CMK (cell line): ENCODE measurements around the gene USP35.
"Not testable (repeated sequence)": the region's sequence is repeated elsewhere in the genome, so short reads cannot be mapped to it uniquely, and the experiment has no call there.

ENCODE experiments used
- DNase-seq: peaks from one replicate; pipeline ENCODE4 v3.0.0-alpha.2; 2010; ENCODE audit warnings: low read depth

Gene USP35

DNA sequence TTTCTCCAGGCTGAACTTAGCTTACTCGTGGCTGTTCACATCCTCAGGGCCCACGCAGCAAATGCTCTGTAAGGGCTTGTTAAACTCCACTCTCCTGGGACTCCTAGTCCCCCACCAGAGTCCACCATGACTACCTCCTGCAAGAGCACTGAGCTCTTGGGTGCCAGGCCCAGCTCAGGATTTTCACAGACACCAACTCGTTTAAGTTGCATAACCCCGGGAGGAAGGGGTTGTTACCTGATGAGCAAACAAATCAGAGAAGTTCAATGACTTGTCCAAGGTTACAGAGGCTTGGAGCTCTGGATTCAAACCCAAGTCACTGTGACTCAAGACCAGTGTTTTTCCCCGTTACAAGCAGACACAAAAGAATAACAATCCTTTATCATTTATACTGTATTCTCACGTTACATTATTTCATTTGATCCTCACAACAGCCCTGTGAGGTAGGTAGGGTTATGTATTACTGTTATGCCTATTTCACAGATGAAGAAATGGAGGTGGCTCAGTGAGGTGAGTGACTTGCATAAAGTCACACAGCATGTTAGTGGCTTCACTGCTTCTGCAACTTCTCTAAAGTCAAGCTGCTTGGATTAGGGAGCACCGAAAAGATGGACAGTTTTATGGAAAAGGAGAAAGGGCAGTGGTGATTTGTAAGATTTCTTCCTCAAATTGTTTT, 17.7 kb upstream of the USP35 start:
- DNase-seq: no peak

DNA sequence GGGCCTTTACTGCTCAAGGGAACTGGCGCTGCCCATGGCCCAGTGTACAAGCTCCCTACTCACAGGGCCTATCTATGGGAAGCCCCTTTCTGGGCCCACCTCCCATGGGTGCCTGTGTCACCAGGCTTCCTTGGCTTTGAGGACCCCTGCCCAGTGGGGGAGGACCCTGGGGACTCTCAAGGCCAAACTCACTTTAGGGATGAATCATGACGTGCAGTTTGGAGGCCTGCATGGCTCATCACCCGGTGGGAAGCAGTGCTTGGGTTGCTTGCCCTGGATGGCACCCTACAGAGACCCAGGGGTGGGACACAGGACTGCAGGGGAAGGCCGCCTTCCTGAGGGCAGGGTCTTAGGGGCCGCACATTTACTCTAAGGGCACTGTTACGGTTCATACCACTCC, 16.8 kb upstream of the USP35 start:
- DNase-seq: no peak

DNA sequence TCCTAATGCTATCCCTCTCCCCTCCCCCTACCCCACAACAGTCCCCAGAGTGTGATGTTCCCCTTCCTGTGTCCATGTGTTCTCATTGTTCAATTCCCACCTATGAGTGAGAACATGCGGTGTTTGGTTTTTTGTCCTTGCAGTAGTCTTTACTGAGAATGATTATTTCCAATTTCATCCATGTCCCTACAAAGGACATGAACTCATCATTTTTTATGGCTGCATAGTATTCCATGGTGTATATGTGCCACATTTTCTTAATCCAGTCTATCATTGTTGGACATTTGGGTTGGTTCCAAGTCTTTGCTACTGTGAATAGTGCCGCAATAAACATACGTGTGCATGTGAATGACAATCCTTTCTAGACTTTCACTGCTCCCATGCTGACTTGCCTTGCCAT, 12.9 kb upstream of the USP35 start:
- DNase-seq: not testable (repeated sequence)

DNA sequence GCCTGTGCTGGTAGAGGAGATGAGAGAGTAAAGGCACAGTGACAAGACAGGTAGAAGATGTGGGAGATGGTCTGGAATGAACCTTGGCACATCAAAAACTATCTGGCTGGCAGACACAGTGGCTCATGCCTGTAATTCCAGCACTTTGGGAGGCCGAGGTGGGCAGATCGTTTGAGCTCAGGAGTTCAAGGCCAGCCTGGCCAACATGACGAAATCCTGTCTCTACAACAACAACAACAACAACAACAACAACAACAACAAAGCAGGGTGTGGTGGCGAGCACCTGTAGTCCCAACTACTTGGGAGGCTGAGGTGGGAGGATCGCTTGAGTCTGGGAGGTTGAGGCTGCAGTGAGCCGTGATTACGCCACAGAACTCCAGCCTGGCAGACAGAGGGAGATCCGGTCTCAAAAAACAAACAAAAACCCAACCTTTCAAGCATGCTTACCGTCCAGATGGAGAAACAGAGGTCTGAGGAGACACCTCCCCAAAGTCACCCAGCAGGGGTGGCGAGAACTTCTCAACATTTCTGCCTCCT, 12.0 kb upstream of the USP35 start:
- DNase-seq: no peak

DNA sequence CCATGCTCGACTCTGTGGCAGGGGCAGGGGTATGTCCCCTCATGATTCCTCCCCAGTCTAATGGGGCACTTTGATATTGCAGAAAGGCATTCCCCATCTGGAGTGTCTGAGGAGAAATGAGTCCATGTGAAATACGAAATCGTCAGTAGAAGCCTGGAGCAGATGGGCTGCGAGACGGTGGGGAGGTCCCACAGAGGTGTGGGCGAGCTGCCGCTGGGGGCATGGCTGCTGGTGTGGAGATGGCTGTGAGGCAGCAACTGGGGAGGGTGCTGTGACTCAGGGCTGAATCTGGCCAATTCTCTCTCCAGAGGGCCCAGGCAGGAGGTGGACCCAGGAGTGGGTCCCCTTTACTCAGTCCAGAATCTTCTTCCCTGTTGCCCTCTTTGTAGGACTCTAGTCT, 11.5 kb upstream of the USP35 start:
- no peak for DNase-seq

DNA sequence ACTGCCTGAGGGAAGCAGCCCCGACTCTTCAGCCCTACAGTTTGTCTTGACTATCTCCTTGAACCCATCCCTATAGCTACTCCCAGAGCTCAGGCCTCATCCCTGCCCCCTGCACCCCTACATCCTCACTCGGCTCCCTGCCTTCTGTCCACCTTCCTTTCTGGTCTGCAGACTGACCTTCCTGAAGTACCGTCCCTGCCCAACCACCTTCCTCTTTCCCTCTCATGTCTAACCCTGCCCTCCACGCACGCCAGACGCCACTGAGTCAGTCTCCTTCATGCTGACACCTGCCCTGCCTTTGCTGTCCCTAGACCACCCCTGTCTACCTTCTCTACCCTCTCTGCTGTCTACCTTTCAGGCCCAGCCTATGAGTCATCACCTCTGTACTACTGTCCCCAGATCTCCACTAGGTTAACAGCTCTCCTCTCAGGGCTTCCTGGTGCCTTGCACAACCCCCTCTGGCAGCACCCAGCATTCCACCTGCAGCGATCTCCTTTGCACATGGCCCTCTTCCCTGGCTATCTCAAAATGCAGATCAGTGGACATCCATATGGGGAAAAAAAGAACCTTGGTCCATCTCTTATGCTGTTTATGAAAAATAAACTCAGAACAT, 9.2 kb upstream of the USP35 start:
- no peak for DNase-seq

DNA sequence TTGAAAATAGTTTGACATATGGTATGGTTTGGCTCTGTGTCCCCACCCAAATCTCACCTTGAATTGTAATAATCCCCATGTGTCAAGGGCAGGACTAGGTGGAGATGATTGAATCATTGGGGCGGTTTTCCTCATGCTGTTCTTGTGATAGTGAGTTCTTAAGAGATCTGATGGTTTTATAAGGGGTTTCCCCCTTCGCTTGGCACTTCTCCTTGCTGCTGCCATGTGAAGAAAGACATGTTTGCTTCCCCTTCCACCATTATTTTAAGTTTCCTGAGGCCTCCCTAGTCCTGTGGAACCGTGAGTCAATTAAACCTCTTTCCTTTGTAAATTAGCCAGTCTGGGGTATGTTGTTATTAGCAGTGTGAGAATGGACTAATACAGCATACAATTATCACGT, 8.0 kb upstream of the USP35 start:
- no peak for DNase-seq

DNA sequence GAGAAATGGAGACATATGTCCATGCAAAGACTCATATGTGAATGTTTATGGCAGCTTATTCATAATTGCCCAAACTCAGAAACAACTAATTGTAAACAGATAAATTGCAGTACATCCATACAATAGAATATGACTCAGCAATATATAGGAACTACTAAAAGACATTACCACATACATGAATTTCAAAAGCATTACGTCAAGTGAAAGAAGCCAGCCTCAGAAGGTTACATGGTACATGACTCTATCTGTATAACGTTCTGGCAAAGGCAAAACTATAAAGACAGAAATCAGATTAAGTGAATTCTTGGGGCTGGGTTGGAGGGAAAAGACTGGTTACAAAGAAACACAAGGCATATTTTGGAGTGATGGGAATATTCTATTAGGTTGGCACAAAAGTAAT, 7.5 kb upstream of the USP35 start:
- no peak for DNase-seq

DNA sequence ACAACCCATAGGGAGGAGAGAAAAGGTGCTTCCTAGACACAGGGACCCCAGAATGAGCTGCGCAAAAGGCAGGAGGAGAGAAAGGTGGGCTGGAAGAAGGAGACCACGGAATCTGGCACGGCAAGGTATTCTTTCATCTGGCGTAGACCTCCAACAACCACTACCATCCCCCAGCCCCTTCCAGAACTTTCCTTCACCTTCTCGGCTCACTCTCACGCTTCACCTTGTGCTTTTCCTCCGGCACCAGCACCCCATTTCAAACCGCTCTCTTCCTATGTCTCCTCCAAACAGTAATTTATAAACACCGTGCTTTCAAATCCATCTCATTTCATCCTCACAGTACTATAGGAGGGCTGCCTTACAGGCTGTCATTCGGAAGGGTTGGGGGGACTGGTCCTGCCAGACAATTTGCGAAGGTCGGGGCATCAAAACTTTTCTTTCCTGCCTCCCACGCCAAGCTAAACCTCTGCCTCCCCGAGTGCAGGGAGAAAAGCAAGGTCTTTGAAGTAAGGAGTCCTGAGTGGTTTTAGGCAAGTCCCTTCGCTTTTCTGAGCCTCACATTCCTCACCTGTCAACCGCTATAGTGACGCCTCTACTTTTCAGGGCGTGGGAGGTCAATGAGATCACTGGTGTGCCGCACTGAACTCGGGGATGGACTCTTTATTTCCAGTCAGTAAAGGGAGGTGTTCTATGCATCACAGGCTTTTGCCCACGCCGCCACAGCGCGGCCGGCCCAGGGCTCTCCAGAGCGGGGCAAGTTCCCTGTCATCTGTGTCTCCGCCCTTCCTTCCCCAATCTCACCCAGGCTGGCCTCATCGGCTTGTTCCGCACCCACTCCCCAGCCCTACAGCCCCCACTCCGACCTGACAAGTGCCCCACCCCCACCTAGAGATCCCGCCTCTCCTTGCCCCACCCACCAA, 1.1 kb upstream of the USP35 start:
- DNase-seq: peak; percentile 97

DNA sequence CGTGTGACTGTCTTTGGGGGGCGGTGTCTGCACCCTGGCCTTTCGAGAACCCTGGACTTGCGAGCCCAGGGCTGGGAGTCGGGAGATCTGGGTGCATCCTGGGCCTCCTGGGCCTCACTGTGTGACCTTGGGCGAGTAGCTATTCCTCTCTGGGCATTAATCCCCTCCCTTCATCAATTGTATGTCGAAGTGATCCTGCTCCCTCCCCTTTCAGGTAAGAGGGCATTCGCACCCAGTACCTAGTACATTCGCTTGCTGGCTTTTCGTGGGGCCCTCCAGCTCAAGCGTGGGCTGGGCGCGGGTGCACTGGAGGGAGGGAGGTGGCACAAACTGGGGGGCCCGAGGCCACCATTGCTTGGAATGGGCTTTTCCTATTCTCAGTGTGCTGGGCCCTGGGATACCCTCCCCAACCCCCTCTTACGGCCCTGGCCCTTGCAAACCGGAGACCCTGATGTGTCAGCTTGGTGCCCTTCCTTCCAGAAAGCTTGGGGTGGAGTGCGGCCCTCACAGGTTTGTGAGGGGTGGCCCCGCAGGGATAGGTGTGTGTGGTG, 530 bp downstream of the USP35 start:
- no peak for DNase-seq

DNA sequence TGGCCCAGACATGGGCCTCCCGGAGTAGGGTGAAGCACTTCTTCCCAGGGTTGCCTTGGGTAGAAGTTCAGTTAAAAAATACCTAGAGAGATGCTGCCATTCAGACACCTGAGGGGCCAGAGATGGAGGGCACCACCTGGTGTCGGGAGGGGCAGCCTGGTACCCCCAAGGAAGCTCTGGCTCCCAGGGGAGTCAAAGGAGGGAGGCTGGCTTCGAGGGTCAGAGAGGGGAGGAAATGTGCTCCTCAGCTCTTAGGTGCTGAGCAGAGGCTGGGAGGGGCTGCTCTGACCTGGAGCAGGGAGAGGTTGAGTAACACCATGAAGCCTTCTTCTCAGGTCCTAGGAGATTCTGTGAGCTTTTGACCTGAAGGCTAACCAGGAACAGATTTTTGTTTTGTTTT, 1.1 kb downstream of the USP35 start:
- DNase-seq: no peak

DNA sequence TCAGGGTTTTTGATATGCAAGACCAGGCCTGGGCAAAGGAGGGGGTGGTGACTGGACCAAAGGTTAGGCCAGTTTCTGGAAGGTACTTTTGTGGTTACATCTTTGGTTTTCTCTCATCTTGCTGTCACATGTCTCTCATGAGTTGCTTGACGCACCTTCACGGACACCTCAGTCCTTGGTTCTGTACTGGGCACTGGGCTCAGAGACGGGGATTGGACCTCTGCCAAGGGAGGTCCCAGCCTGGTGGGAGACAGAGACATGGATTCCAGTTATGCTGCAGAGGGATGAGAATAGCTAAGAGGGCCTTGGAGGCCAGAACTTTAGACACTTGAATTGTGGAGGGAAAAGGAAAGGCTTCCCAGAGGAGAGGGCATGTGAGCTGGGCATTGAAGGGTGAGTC, 1.7 kb downstream of the USP35 start:
- no peak for DNase-seq

DNA sequence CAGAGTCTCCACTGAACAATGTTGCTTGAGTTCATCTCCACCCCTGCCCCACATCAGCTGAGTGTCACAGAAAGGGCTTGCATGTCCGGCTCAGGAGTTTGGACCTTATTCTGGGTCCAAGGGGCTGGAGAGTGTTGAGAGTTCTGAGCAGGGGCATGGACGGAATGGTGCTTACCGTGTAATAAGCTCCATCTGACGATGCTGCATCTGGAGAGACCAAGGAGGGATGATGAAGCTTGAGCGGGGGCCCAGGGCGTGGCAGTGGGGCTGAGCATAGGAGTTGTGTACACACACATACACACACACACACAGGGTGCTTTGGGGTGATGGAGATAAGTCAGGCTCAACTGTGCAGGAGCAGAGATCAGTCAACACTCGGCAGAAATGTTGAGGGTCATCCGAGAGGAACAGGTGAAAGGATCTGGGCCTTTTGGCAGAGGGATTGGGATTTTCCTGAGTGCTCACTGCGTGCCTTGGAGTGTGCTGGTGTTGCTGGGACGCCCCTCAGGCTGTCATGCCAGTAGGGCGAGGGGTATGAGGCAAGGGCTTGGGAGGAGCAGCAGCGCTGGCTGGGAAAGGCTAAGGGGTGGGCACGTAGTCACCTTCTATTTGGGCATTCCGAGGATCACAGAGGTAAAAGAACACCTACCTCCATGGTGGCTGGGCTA, 2.3 kb downstream of the USP35 start:
- DNase-seq: no peak

DNA sequence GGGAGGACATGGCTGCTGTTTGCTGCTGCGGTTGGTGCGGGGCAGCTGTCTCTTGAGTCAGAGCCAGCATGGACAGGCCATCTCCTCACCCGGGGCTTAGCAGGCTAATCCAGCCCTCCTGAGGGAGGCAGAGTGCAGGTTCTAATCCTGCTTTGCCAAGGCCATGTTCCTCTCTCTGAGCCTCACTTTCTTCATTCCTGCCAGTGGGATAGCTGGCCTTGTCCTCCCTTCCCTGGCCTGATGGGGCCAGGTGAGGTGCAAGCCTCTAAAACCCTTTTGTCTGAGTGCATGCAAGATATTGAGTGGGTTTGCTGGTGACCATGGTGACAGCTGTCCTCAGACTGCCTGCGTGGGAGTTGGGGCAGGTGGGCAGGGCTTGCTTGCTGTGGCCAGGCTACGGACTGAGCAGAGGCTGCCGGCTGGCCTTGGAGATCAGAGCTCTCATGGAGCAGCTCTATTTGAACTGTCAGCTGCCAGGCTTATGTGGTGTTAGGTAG, 3.6 kb downstream of the USP35 start:
- DNase-seq: no peak

DNA sequence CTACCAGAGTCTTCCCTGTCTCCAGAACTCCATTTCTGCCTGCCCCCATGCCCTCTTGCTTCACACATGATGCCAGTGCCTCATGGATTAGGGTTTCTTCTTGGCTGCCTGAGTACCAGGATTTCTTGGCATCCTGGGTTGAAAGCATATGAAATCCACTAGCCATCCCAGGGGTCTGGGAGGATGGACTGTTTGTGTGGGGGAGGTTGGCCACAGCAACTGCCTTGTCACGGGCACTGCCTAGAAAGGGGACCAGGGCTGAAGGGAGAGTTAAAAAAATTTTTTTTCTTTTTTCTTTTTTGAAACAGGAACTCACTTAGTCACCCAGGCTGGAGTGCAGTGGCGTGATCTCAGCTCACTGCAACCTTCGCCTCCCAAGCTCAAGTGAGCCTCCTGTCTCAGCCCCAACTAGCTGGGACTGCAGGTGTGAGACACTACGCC, 4.2 kb downstream of the USP35 start:
- DNase-seq: no peak

DNA sequence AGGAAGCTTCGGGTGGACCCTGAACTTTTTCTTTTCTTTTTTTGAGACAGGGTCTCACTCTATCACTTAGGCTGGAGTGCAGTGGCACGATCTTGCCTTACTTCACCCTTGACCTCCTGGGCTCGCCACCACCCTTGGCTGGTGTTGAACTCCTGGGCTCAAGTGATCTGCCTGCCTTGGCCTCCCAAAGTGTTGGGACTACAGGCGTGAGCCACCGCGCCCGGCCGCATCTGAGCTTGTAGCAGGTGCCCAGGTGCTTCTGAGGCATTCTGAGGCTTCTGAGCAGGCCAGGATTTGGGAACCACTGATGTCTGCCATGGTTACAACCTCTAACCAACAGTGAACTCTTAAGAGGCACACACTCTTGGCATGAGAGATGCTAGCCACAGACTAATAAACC, 5.1 kb downstream of the USP35 start:
- DNase-seq: no peak

DNA sequence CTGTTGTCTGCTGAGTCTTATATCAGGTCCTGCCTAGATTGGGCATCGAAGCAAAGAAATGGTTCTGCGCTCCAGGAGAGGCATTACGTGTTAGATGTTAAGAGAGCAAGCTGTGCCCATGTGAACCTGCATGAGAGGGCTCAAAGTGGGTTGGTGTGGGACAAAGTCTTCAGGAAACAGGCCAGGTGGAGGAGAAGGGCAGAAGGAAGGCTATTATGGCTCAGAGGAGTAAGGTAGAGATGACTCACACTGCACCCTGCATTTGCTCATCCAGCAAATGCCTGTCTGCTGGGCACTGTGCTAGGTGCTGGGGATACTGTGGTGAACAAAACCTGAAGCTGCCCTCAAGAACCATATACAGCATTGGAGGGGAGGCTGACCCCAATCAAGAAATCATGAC, 5.8 kb downstream of the USP35 start:
- DNase-seq: no peak

DNA sequence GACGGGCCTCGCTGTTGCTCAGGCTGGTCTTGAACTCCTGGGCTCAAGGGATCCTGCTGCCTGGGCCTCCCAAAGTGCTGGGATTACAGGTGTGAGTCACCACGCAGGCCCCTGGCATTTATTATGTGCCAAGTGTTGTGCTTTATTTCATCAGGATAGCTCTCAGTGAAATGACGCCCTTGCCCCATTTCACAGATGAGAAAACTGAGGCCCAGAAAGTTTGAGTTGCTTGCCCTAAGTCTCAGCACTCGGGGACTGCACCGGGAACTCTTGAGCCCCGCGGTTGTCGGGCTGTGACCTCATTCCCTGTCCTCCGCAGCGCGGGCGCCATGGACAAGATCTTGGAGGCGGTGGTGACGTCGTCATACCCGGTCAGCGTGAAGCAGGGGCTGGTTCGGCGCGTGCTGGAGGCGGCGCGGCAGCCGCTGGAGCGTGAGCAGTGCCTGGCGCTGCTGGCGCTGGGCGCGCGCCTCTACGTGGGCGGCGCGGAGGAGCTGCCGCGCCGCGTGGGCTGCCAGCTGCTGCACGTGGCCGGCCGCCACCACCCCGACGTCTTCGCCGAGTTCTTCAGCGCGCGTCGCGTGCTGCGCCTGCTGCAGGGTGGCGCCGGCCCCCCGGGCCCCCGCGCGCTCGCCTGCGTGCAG, 7.3 kb downstream of the USP35 start:
- DNase-seq: no peak

DNA sequence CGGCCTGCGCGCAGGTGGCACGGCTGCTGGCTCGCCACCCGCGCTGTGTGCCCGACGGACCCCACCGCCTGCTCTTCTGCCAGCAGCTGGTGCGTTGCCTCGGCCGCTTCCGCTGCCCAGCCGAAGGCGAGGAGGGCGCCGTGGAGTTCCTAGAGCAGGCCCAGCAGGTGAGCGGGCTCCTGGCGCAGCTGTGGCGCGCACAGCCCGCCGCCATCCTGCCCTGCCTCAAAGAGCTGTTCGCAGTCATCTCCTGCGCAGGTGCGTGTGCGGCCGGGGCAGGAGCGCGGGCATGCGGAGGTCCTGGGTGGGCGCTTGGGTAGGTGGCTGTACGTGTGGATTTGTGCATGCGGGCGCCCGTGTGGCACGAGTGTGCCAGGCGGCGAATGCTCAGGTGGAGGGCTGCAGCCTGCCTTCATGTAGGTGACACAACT, 8.0 kb downstream of the USP35 start:
- DNase-seq: no peak

DNA sequence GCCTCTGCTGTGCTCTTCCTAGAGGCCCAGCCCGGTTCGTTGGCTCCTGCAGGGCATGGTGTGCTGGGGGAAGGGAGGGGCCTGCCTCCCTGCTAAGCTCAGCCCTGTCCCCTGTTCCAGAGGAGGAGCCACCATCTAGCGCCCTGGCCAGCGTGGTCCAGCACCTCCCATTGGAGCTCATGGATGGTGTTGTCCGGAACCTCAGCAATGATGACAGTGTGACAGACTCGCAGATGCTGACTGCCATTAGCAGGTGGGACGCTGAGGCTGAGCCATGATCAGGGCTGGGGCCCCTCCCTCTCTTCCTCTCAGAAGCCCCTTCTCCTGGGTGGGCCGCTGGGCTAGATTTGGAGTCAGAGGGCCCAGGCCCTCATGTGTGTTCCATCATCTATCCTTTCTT, 9.1 kb downstream of the USP35 start:
- no peak for DNase-seq

DNA sequence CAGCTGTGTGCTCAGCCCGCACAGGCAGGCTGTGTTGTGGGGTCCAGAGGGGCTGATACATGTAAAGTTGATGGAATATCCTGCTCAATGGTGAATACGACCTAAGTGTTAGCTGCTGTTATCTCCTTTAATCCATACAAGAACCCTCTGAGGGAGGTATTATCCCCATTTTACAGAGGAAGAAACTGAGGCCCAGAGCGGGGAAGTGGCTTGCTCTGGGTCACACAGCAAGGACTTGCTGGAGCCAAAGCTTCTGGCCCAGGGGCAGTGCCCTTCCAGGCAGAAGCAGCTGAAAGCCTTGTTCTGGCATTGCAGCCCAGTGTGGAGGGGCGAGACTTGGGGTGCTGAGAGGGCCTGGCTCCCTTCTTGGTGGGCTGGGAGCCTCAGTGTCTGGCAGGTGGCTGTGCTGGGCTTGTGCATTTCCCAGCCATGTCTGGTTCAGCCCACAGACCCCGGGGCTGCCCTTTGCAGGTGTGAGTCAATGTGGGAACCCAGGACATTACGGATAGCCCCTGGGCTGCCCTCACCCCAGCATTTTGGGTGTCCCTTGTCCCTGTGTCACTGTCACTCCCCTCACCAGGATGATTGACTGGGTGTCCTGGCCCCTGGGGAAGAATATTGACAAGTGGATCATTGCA, 10.4 kb downstream of the USP35 start:
- no peak for DNase-seq
